Lower leg skin (tissue), 3 donors: ENCODE results near the gene ATP5PF.

Experiments used
- POLR2A ChIP-seq, 2 donors: fragments of 450-650 bp; IDR thresholded peaks; one replicate each; pipeline ENCODE4 v1.6.1; 2016 to 2017; ENCODE audit warnings: antibody characterized with exemption in 2 of 2, mild to moderate bottlenecking in 1 of 2, moderate library complexity in 1 of 2
- TF ChIP-seq, protein P1 (sequence below), 3 donors: fragments of 450-650 bp; IDR thresholded peaks; one replicate each; pipeline ENCODE4 v1.5.1; 2016; ENCODE audit warnings: antibody characterized with exemption in 3 of 3, mild to moderate bottlenecking in 3 of 3, moderate library complexity in 2 of 3

DNA sequence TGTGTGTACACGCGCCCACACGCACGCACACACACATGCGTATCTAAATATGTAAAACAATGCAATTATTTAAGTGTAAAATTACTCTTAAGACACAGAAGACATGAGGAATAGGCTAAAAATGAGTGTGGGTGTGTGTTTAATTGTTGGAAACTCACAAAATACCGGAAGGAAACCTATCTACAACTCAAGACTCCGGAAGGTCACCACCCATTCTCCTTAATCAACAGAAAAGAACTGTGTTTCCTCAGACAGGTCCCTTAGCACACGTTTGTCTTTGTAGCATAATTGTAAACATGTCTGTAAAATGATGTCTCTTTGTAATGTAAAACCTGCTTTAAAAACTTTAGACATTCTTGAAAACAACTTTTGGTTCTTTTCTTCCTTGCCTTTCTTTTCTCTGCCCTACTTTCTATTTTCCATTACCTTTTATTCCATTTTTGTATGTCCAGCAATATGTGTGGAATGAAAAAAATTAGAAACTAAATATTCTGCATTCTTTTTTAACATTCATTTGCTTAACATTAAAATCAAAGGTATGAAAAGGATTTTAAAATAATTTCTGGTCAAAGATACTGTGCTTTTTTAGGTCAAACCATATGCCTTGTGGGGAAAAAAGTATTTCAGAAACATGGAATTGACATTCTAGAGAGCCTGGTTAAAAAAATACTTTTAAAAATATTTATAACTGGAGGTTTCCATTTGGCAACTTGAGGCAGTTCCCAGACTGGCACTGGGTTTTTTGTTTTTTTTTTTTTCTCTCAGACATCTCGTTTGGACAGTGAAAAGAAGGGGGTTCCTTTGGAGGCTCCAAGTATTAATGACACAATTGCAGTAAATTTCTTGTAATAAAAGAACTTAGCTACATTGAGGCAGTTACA is 46.2 kb downstream of the ATP5PF start:
- TF ChIP-seq, protein P1, sequence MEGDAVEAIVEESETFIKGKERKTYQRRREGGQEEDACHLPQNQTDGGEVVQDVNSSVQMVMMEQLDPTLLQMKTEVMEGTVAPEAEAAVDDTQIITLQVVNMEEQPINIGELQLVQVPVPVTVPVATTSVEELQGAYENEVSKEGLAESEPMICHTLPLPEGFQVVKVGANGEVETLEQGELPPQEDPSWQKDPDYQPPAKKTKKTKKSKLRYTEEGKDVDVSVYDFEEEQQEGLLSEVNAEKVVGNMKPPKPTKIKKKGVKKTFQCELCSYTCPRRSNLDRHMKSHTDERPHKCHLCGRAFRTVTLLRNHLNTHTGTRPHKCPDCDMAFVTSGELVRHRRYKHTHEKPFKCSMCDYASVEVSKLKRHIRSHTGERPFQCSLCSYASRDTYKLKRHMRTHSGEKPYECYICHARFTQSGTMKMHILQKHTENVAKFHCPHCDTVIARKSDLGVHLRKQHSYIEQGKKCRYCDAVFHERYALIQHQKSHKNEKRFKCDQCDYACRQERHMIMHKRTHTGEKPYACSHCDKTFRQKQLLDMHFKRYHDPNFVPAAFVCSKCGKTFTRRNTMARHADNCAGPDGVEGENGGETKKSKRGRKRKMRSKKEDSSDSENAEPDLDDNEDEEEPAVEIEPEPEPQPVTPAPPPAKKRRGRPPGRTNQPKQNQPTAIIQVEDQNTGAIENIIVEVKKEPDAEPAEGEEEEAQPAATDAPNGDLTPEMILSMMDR (IDR thresholded peaks at IDR 0.05), result no peak
- TF ChIP-seq POLR2A (IDR thresholded peaks at IDR 0.05), result no peak
